ENCODE measurements around the gene HTR6. TPM values are rescaled to one million over a fixed set of nuclear protein-coding genes. Genes with fewer than 3 reads are reported as not detected.
A peak's percentile ranks its signal among the peaks of the same experiment; 100 is the strongest.

The HTR6 gene
- total and polyA plus RNA-seq, 12 donors, result not detected

GRCh38 chr1:19650416-19651140 is 14.1 kb upstream of the HTR6 start:
- Histone ChIP-seq H3K27me3 (no peaks in the 10 kb centered on the region), H3K27ac (peak overlapping the region in 3 of 5 donors; percentile 8 to 78 (median 54)), H3K4me3 (no peak overlapping the region), H3K9me3 (replicated peaks in 1 of 3) (no peaks in the 10 kb centered on the region), H3K36me3 (replicated peaks in 1 of 2) (no peaks in the 10 kb centered on the region), H3K4me1 (replicated peaks in 1 of 2) (peaks cover 0 to 17% of the 10 kb centered on the region in 2 donors)
- intact Hi-C loops (cut with DNase I), result loop anchor here (5.0 to 10.0 kb wide), 5 partner anchors 136 to 386 kb away; partner anchors contain the start of gene CAPZB (in 1 of the 2)
- no peak for DNase-seq
- no peak for TF ChIP-seq POLR2A (IDR thresholded peaks at IDR 0.05)
- TF ChIP-seq, protein P1, sequence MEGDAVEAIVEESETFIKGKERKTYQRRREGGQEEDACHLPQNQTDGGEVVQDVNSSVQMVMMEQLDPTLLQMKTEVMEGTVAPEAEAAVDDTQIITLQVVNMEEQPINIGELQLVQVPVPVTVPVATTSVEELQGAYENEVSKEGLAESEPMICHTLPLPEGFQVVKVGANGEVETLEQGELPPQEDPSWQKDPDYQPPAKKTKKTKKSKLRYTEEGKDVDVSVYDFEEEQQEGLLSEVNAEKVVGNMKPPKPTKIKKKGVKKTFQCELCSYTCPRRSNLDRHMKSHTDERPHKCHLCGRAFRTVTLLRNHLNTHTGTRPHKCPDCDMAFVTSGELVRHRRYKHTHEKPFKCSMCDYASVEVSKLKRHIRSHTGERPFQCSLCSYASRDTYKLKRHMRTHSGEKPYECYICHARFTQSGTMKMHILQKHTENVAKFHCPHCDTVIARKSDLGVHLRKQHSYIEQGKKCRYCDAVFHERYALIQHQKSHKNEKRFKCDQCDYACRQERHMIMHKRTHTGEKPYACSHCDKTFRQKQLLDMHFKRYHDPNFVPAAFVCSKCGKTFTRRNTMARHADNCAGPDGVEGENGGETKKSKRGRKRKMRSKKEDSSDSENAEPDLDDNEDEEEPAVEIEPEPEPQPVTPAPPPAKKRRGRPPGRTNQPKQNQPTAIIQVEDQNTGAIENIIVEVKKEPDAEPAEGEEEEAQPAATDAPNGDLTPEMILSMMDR (IDR thresholded peaks at IDR 0.05), result no peak
- WGBS, 4 donors, result 23 to 45% (median 38%) methylated on average over 11 to 12 of the region's 12 CpGs

DNA sequence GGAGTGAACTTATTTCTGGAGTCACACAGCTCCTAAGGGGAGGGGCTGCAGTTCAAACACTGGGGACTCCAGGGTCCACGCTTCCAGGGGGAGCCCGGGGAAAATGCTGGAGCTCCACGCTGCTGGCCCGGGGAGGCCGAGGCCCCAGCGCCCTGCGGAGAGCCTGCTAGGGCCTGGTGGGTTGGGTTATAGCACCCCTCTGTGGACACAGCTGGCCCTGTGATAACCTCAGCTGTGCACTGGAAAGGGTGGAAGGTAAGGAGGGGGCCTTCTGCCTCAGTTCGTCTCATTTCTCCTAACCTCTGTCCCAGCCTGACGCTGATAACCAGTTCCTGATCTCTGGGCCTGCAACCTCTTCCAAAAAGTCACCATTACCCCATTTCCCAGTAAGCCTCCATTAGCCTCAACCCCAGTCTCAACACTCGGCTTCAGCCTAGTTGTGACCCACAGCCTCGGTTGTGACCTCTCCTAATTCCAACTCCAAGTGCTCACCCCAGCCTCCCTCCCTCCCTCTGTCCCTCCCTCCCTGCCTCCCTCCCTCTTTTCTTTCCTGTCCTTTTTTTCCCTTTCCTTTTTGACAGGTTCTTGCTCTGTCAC is 13.4 kb upstream of the HTR6 start:
- Histone ChIP-seq H3K36me3 (replicated peaks in 1 of 2) (no peaks in the 10 kb centered on the region), H3K27ac (peak overlapping the region in 2 of 5 donors; percentile 54 to 78), H3K27me3 (no peaks in the 10 kb centered on the region), H3K4me3 (no peak overlapping the region), H3K4me1 (replicated peaks in 1 of 2) (peaks cover 0 to 17% of the 10 kb centered on the region in 2 donors), H3K9me3 (replicated peaks in 1 of 3) (no peaks in the 10 kb centered on the region)
- DNase-seq, result peak; percentile 59 to 77 (median 68)
- no peak for TF ChIP-seq POLR2A (IDR thresholded peaks at IDR 0.05)
- TF ChIP-seq, protein P1 (IDR thresholded peaks at IDR 0.05), result peak; percentile 42 to 81 (median 72)
- intact Hi-C loops (cut with DNase I), result loop anchor here (5.0 to 10.0 kb wide), 5 partner anchors 136 to 386 kb away; partner anchors contain the start of gene CAPZB (in 1 of the 2)
- WGBS, 4 donors, result 17 to 22% (median 18%) methylated on average over 8 to 11 of the region's 11 CpGs

DNA sequence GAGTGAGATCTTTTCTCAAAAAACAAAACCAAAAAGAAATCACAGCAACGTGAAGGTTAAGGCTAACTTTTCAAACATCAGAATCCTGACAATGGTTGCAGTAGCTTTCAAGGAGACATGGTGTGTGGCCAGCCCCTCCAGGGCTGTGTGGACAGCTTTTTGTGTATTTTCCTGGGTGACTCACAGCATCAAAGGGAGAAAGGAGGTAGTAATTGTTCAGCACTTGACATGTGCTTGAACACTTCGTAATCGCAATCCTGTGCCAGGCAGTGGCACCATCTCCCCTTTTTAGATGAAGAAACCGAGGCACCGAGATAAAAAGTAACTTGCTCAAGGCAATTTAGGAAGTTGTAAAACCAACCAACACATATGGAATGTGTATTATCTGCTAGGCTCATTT is 10.3 kb upstream of the HTR6 start:
- 56 to 64% (median 61%) methylated on average over 5 of the region's 5 CpGs for WGBS, 4 donors
- H3K4me3 ChIP-seq, result no peak overlapping the region
- no peaks in the 10 kb centered on the region for H3K36me3 ChIP-seq (replicated peaks in 1 of 2)
- no peaks in the 10 kb centered on the region for H3K9me3 ChIP-seq (replicated peaks in 1 of 3)
- DNase-seq, result peak in 1 of 7 donors; percentile 55
- H3K27me3 ChIP-seq, result no peaks in the 10 kb centered on the region
- TF ChIP-seq, protein P1 (IDR thresholded peaks at IDR 0.05), result no peak
- no peak for TF ChIP-seq POLR2A (IDR thresholded peaks at IDR 0.05)
- intact Hi-C loops (cut with DNase I), result loop anchor here (5.0 to 10.0 kb wide), 5 partner anchors 140 to 390 kb away; partner anchors contain the start of gene CAPZB (in 1 of the 2)
- no peak overlapping the region for H3K27ac ChIP-seq
- peaks cover 0 to 17% of the 10 kb centered on the region in 2 donors for H3K4me1 ChIP-seq (replicated peaks in 1 of 2)
